GM23338 (cell line): ENCODE measurements around the gene HSPB9.

ENCODE experiments used
- EZH2 ChIP-seq: fragments of 200-600 bp; sonication (generic); IDR thresholded peaks from one replicate; pipeline ENCODE4 v1.8.0; 2017; ENCODE audit warnings: antibody characterized with exemption, mild to moderate bottlenecking, low read depth; ENCODE audit not compliant: unreplicated experiment
- EZH2phosphoT487 ChIP-seq: fragments of 200-600 bp; sonication (generic); IDR thresholded peaks from one replicate; pipeline ENCODE4 v1.8.1; 2018; ENCODE audit warnings: antibody characterized with exemption; ENCODE audit not compliant: unreplicated experiment
- JUNB ChIP-seq: IDR thresholded peaks from one replicate; pipeline ENCODE4 v1.6.1; 2016; ENCODE audit warnings: antibody characterized with exemption; ENCODE audit not compliant: unreplicated experiment
- POLR2AphosphoS5 ChIP-seq: IDR thresholded peaks from 2 replicates; pipeline ENCODE4 v1.6.1; 2016; ENCODE audit warnings: antibody characterized with exemption, low read depth
- REST ChIP-seq: IDR thresholded peaks from one replicate; pipeline ENCODE4 v1.6.1; 2018; ENCODE audit warnings: antibody characterized with exemption; ENCODE audit not compliant: unreplicated experiment
- TF ChIP-seq, protein P1 (sequence below), 2 experiments: fragments of 200-600 bp in 1 of 2; sonication (generic) in 1 of 2; conservative IDR thresholded peaks; 2 replicates each; pipeline versions ENCODE4 v1.5.1 to v1.6.1; 2016 to 2017; ENCODE audit warnings: antibody characterized with exemption in 2 of 2, low read depth in 2 of 2, mild to moderate bottlenecking in 2 of 2, moderate library complexity in 1 of 2

- TF ChIP-seq, protein P1, sequence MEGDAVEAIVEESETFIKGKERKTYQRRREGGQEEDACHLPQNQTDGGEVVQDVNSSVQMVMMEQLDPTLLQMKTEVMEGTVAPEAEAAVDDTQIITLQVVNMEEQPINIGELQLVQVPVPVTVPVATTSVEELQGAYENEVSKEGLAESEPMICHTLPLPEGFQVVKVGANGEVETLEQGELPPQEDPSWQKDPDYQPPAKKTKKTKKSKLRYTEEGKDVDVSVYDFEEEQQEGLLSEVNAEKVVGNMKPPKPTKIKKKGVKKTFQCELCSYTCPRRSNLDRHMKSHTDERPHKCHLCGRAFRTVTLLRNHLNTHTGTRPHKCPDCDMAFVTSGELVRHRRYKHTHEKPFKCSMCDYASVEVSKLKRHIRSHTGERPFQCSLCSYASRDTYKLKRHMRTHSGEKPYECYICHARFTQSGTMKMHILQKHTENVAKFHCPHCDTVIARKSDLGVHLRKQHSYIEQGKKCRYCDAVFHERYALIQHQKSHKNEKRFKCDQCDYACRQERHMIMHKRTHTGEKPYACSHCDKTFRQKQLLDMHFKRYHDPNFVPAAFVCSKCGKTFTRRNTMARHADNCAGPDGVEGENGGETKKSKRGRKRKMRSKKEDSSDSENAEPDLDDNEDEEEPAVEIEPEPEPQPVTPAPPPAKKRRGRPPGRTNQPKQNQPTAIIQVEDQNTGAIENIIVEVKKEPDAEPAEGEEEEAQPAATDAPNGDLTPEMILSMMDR (conservative IDR thresholded peaks at IDR 0.05; ENCODE audit: low read depth in 2 of 2) = no peak
- TF ChIP-seq EZH2 (no peak), POLR2AphosphoS5 (no peak), JUNB (no peak), REST (no peak), EZH2phosphoT487 (no peak)
Observed at GRCh38 chr17:42109086-42109485, 13.5 kb upstream of the HSPB9 start.
